Fibroblast of villous mesenchyme (primary cell): ENCODE data around the gene PAPPA2. TPM values are rescaled to one million over a fixed set of nuclear protein-coding genes. Genes with fewer than 3 reads are reported as not detected.
"Not testable (repeated sequence)": the region's sequence is repeated elsewhere in the genome, so short reads cannot be mapped to it uniquely, and the experiment has no call there.

Experiments used
- DNase-seq: peaks from one replicate; pipeline ENCODE4 v3.0.0-alpha.2; 2010; ENCODE audit warnings: low read depth
- H3K4me3 ChIP-seq: 2 replicates; pipeline ENCODE4 v1.5.1; 2011; ENCODE audit warnings: low read depth, mild to moderate bottlenecking, low read length
- CTCF ChIP-seq: IDR thresholded peaks from 2 replicates; pipeline ENCODE4 v1.5.1; 2012; ENCODE audit warnings: low read depth, mild to moderate bottlenecking, low read length; ENCODE audit not compliant: insufficient read depth
- total RNA-seq: library from RNA; depleted of rRNA; stranded (reverse); fragments of >200 nt; gene quantifications from 2 replicates; pipeline ENCODE4 v1.2.3, GENCODE V29; 2012

The PAPPA2 gene
- total RNA-seq, 1 donor = 1.3 TPM

- no peak for TF ChIP-seq CTCF
- no peak for DNase-seq
- no peak overlapping the region for H3K4me3 ChIP-seq
Measured at GRCh38 chr1:176617881-176618280, 154.9 kb downstream of the PAPPA2 start.

- no peak overlapping the region for H3K4me3 ChIP-seq
- TF ChIP-seq CTCF = no peak
- DNase-seq = no peak
Measured at GRCh38 chr1:176619261-176619660, 156.3 kb downstream of the PAPPA2 start.

- no peak overlapping the region for H3K4me3 ChIP-seq
- no peak for DNase-seq
- no peak for TF ChIP-seq CTCF
Measured at GRCh38 chr1:176625365-176625764, 162.4 kb downstream of the PAPPA2 start.

GRCh38 chr1:176626572-176627061, 163.6 kb downstream of the PAPPA2 start:
- no peak for DNase-seq
- H3K4me3 ChIP-seq = no peak overlapping the region
- TF ChIP-seq CTCF = no peak

- no peak for TF ChIP-seq CTCF
- no peak for DNase-seq
- no peak overlapping the region for H3K4me3 ChIP-seq
Measured at GRCh38 chr1:176628775-176629174, 165.8 kb downstream of the PAPPA2 start.

DNA sequence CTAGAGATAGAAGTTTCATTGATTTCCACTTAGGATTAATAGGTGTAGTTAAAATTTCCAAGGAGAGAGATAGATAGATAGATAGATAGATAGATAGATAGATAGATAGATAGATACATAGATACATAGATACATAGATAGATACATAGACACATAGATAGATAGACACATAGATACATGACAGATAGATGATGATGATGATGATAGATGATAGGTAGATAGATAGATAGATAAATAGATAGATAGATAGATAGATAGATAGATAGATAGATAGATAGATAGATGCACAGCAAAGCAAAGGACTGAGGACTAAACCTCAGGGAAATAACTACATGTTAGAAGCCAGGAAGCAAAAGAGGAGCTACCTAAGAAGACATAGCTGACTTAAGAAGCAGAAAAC, 171.8 kb downstream of the PAPPA2 start:
- not testable (repeated sequence) for DNase-seq, H3K4me3 ChIP-seq

DNA sequence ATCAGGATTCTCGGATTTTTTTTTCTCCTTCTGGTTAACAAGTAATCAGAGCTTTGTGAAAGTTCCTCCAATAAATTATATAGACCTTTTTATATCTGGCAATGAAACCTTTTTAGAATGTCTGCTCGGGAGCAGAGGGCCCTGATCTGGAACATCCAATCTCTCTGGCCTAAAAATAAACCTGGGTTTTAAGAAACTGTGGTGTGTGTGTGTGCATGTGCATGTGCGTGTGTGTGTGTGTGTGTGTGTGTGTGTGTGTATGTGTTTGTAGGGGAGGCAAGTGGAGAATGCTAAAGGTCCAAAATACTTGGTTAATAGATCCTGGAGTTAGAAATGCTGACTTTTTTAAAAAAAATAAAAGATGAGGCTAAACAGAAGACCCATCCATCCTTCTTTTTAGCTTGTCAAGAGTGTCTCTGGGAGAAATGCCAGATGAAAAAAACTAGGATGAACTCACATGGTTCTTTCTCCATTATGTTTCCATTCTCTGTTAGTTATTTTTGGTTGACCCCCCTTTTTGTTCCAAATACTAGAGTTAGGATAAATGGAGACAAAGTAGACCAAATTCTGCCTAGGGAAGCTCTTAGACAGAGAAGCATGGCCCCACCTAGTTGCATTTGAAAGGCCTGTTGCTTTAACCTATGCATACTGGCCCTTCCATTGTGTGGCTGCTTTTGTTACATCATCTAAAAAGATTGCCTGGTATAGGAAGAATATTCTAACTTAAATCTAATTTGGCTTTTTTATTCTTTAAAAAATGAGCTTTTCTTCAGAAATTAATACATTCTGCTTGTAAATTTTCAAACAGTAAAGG, 175.9 kb downstream of the PAPPA2 start:
- DNase-seq = no peak
- no peak for TF ChIP-seq CTCF
- no peak overlapping the region for H3K4me3 ChIP-seq
